KMS-11 (cell line): ENCODE measurements around the gene TCF15.
"Not testable (repeated sequence)": the region's sequence is repeated elsewhere in the genome, so short reads cannot be mapped to it uniquely, and the experiment has no call there.

Source experiments
- H2AFZ ChIP-seq: fragments of 200-600 bp; sonication (generic); 2 replicates; pipeline ENCODE4 v1.6.1; 2016; ENCODE audit warnings: antibody characterized with exemption, mixed run types, low read depth
- H3K27ac ChIP-seq: fragments of 200-600 bp; sonication (generic); 2 replicates; pipeline ENCODE4 v1.6.1; 2016; ENCODE audit warnings: mild to moderate bottlenecking, mixed run types
- H3K27me3 ChIP-seq: fragments of 200-600 bp; sonication (generic); 2 replicates; pipeline ENCODE4 v1.6.1; 2017; ENCODE audit warnings: mild to moderate bottlenecking, low read depth, mixed run types, moderate library complexity; ENCODE audit not compliant: insufficient read depth
- H3K36me3 ChIP-seq: fragments of 200-600 bp; sonication (generic); 2 replicates; pipeline ENCODE4 v1.6.1; 2017; ENCODE audit warnings: mild to moderate bottlenecking, mixed run types; ENCODE audit not compliant: insufficient read depth
- H3K4me1 ChIP-seq: fragments of 200-600 bp; sonication (generic); 2 replicates; pipeline ENCODE4 v1.6.1; 2016; ENCODE audit warnings: mild to moderate bottlenecking, low read depth, mixed run types; ENCODE audit not compliant: poor library complexity, severe bottlenecking
- H3K4me2 ChIP-seq: fragments of 200-600 bp; sonication (generic); 2 replicates; pipeline ENCODE4 v1.7.0; 2016; ENCODE audit warnings: mild to moderate bottlenecking, mixed run types
- H3K4me3 ChIP-seq: fragments of 200-600 bp; sonication (generic); IDR thresholded peaks from 2 replicates; pipeline ENCODE4 v1.6.1; 2017; ENCODE audit warnings: low read depth, low read length, mixed read lengths; ENCODE audit not compliant: insufficient read depth
- H3K79me2 ChIP-seq: fragments of 200-600 bp; sonication (generic); 2 replicates; pipeline ENCODE4 v1.6.1; 2016; ENCODE audit warnings: low read depth, mixed run types; ENCODE audit not compliant: insufficient read depth
- H3K9ac ChIP-seq: fragments of 200-600 bp; sonication (generic); 2 replicates; pipeline ENCODE4 v1.6.1; 2016; ENCODE audit warnings: mild to moderate bottlenecking, mixed run types
- H4K20me1 ChIP-seq: fragments of 200-600 bp; sonication (generic); 2 replicates; pipeline ENCODE4 v1.6.1; 2016; ENCODE audit warnings: mild to moderate bottlenecking, mixed run types; ENCODE audit not compliant: insufficient read depth
- CTCF ChIP-seq: fragments of 200-600 bp; sonication (generic); conservative IDR thresholded peaks from 2 replicates; pipeline ENCODE4 v1.6.1; 2017; ENCODE audit warnings: low read depth, mild to moderate bottlenecking, antibody characterized with exemption, low read length, moderate library complexity, mixed read lengths

Gene TCF15

GRCh38 chr20:584971-585301 is 25.2 kb downstream of the TCF15 start:
- Histone ChIP-seq H4K20me1 (no peaks in the 10 kb centered on the region), H3K4me2 (no peak overlapping the region), H3K27ac (no peak overlapping the region), H3K27me3 (no peaks in the 10 kb centered on the region), H2AFZ (no peak overlapping the region), H3K9ac (no peak overlapping the region), H3K4me1 (no peaks in the 10 kb centered on the region), H3K79me2 (no peaks in the 10 kb centered on the region), H3K36me3 (no peaks in the 10 kb centered on the region), H3K4me3 (no peak overlapping the region)
- TF ChIP-seq CTCF: no peak

GRCh38 chr20:584161-584970 is 25.7 kb downstream of the TCF15 start:
- Histone ChIP-seq H3K9ac (no peak overlapping the region), H3K79me2 (no peaks in the 10 kb centered on the region), H3K4me2 (no peak overlapping the region), H3K27me3 (no peaks in the 10 kb centered on the region), H3K4me3 (no peak overlapping the region), H3K36me3 (no peaks in the 10 kb centered on the region), H4K20me1 (no peaks in the 10 kb centered on the region), H3K27ac (no peak overlapping the region), H2AFZ (no peak overlapping the region), H3K4me1 (no peaks in the 10 kb centered on the region)
- TF ChIP-seq CTCF: no peak

- H3K4me2 ChIP-seq: no peak overlapping the region
- no peaks in the 10 kb centered on the region for H4K20me1 ChIP-seq
Observed at GRCh38 chr20:582204-582603, 27.9 kb downstream of the TCF15 start.

GRCh38 chr20:578940-579690 is 31.0 kb downstream of the TCF15 start:
- not testable (repeated sequence) for H3K27me3 ChIP-seq, H3K36me3 ChIP-seq, H3K27ac ChIP-seq, H3K4me1 ChIP-seq, H2AFZ ChIP-seq, H3K79me2 ChIP-seq, H3K4me3 ChIP-seq, H3K4me2 ChIP-seq, H4K20me1 ChIP-seq, H3K9ac ChIP-seq

More at GRCh38 chr20:582204-582603, 27.9 kb downstream of the TCF15 start:
- H3K9ac ChIP-seq: no peak overlapping the region
- H3K36me3 ChIP-seq: no peaks in the 10 kb centered on the region
- H2AFZ ChIP-seq: no peak overlapping the region
- TF ChIP-seq CTCF: no peak
- no peak overlapping the region for H3K27ac ChIP-seq
- H3K79me2 ChIP-seq: no peaks in the 10 kb centered on the region
- no peaks in the 10 kb centered on the region for H3K4me1 ChIP-seq
- no peak overlapping the region for H3K4me3 ChIP-seq
- H3K27me3 ChIP-seq: no peaks in the 10 kb centered on the region
